Posterior cingulate gyrus (tissue), 11 donors: ENCODE results near the gene ARRDC1.
"Not testable (repeated sequence)": the region's sequence is repeated elsewhere in the genome, so short reads cannot be mapped to it uniquely, and the experiment has no call there.

ENCODE experiments used
- DNase-seq, 10 donors: peaks; one replicate each; pipeline versions ENCODE4 v3.0.0 to v3.0.0-alpha.2; 2020 to 2021; ENCODE audit warnings: mixed read lengths in 3 of 10
- intact Hi-C: fragments of 100-400 bp; cut with DNase I; formaldehyde crosslinking; loops from one replicate; pipeline ENCODE4 v1.15.1; 2023

The ARRDC1 gene

DNA sequence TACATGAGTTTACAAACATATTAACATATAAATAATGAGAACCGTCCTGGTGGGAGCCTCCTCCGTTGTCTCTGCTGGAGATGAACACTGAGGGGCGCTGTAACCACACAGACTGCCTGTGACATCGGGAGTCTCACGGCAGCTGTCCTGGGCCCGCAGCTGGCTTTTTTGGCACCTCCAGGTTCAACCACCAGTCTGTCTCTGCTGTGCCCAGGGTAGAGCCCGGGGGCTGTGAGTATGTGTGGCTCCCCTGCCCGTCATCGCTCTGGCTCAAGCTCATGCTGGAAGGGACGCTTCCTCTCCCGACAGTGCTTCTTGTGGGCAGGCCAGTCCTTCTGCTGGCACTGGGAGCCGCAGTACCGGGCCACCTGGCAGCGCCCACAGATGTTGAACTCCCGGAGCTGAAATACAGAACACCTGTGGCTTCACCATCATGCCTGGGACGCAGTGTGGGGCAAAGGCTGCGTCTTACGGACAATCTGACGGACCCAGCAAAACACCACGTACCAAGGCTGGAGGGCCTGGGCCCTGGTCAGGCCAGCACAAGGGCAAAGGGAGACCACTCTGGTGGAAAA, 23.1 kb upstream of the ARRDC1 start:
- intact Hi-C loops, result no loop called here
- DNase-seq, result peak in 1 of 10 donors; percentile 79

- DNase-seq, result no peak
- intact Hi-C loops, result no loop called here
These were observed 22.1 kb upstream of the ARRDC1 start for GRCh38 chr9:137583347-137583746.

GRCh38 chr9:137583957-137584356, 21.5 kb upstream of the ARRDC1 start:
- DNase-seq, result no peak
- intact Hi-C loops, result no loop called here

DNA sequence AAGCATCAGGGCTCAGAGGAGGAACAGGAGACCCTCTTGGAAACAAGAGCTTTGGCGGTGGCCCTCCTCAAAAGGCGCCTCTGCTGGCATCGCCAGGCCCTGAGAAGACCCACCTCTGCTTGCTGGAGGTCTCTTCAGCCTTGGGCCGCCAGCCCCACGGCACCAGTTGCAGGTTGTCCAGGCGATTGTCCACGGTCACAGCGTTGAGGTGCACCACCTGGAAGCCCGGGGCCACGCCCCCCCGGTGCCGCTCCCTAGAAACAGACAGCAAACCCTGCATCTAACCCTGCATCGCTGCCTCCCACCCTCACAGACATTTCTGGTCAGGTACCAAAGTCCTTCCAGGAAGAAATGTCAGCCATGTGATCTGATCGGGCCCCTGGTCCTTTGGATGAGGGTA, 18.6 kb upstream of the ARRDC1 start:
- no peak for DNase-seq
- intact Hi-C loops, result no loop called here

DNA sequence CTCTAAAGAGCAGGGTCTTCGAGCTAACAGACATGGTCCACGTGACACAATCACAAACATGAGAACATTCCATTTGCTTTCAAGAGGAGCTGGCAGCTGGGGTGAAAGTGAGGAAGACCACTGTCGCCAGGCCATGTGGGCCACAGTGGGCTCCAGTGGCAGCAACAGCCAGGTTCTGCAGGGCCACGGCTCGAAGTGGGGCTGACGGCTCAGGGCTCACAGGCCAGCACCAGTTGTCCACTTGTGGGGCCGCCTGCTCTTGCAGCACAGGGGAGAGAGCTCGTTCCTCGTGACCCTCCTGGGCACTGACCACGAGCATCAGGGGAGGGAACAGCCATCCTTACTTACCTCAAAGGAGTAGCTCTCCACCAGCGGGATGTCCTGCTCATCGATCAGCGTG, 17.2 kb upstream of the ARRDC1 start:
- intact Hi-C loops, result no loop called here
- no peak for DNase-seq

DNA sequence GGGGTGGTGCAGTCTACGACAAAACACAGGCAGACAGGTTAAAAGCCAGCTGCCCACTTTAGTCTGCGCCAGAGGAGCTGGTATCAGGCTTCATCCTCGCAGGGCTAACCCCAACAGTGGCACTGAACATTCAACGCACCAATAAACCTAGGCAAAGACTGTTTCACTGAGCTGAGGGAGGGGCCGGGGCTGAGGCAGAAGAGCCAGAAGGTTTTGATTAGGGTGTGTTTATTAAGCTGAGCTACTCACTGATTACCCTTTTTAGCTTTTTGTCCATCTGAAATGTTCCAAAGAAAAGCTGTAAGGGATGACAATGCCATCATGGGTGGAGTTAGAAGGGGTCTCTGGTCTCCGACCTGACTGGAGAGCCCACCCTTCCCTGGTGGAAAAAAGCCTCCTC, 16.6 kb upstream of the ARRDC1 start:
- DNase-seq, result no peak
- intact Hi-C loops, result no loop called here

DNA sequence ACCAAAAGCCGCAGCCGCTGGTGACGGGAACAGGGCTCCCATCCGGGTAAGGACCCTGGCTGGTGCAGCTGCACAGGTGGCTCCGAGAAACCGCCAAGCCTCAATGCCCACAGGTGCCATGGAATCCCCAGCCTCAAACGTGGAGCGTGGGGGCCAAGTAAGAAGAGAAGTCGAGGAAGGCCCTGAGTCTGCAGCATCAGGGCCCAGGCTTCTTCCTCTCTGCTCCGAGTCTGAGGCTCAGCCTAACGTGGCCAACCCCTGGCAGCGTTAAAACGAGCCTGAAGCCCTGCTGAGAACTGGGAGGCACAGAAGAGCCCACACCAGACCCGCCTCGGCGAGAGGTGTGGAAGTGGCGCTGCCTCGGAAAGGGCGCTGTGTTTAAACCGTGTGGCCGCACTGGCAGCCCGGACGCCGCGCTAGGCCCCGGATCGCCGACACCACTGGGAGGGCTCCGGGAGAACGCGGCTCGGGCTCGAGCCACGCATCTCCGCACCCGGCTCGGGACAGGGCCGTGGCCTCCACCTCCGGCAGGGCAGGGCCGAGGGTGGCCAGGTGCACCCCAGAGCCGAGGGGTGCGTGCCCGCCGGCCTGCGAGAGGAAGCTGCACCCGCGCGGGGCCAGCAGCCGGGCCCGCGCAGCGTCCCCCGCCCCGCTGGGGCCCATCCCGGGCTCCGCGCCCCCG, 15.9 kb upstream of the ARRDC1 start:
- intact Hi-C loops, result loop anchor here (2.0 kb wide), 1 partner anchor 15 kb away; the partner anchor contains the start of gene ARRDC1
- peak in 1 of 10 donors; percentile 86 for DNase-seq

DNA sequence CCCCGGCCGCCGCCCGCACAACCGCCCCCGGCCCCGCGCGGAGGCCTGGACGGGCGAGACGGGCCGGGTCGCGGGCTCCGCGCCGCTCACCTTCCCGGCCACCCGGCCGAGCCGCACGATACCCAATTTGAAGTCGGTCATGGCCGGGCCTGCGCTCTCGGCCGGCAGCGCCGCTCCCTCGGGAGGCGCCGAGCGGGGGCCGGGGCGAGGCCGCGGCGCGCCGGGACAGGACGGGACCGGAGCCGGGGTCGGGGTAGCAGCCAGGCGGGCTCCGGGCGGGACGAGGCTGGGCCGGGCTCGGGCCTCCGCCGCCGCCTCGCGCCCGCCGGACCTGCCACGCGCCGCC, 15.4 kb upstream of the ARRDC1 start:
- DNase-seq, result no peak
- intact Hi-C loops, result loop anchor here (2.0 kb wide), 1 partner anchor 15 kb away; the partner anchor contains the start of gene ARRDC1

- intact Hi-C loops, result loop anchor here (2.0 kb wide), 1 partner anchor 14 kb away; the partner anchor contains the start of gene ARRDC1
These were observed 14.8 kb upstream of the ARRDC1 start, which contains the start of gene ZMYND19 for GRCh38 chr9:137590469-137591383. ZMYND19 (minus strand) TSS chr9:137590512; CDS start chr9:137590263, 249 bp downstream.

GRCh38 chr9:137592767-137593166, 12.7 kb upstream of the ARRDC1 start:
- no peak for DNase-seq
- intact Hi-C loops, result no loop called here

More at GRCh38 chr9:137590469-137591383, 14.8 kb upstream of the ARRDC1 start, which contains the start of gene ZMYND19:
- peak; percentile 72 to 98 (median 77) for DNase-seq

DNA sequence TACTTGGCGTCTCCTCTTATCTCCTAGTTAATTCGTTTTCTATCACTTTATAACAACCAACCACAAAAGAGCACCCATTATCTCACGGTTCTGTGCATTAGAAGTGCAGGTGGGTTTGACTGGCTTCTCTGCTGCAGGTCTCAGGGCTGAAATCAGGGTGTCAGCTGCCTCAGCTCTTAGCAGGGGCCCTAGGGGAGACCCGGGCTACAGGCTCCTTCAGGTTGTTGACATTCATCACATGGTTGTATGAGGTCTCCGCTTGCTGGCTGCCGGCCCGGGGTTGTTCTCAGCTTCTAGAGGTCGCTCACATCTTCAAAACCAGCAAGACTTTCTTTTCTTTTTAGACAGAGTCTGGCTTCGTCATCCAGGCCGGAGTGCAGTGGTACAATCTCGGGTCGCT, 12.3 kb upstream of the ARRDC1 start:
- no peak for DNase-seq
- intact Hi-C loops, result no loop called here

DNA sequence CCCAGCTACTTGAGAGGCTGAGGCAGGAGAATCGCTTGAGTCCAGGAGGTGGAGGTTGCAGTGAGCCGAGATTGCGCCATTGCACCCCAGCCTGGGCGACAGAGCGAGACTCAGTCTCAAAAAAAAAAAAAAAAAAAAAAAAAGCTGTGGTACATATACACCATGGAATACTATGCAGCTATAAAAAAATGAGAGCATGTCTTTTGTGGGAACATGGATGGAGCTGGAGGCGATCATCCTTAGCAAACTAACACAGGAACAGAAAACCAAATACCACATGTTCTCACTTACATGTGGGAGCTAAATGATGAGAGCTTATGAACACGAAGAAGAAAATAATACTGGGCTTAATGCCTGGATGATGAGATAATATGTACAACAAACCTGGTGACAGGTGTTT, 8.9 kb upstream of the ARRDC1 start:
- intact Hi-C loops, DNase-seq: not testable (repeated sequence)

- no peak for DNase-seq
- intact Hi-C loops, result no loop called here
These were observed 6.5 kb upstream of the ARRDC1 start for GRCh38 chr9:137598943-137599342.

- intact Hi-C loops, result no loop called here
- DNase-seq, result no peak
These were observed 2.8 kb upstream of the ARRDC1 start for GRCh38 chr9:137602661-137603060.

DNA sequence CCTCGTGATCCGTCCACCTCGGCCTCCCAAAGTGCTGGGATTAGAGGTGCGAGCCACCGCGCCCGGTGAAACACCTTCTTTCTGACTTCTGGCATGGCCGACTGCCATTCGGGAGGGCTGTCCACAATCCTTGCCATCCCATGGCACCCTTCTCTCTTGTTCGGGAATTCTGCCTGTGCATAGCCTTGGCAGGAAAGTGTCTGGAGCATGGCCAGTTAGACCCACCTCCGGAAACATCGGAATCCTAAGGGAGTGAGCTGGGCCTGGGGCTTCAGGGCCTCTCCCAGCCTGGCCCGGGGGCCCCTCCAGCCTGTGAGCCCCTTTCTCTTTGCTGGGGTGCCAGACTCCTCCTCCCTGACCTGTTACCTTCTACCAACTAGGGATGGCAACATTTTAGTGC, 1.6 kb upstream of the ARRDC1 start:
- intact Hi-C loops, result loop anchor here (2.0 kb wide), 1 partner anchor 13 kb away; the partner anchor contains the start of gene ZMYND19
- DNase-seq, result no peak

GRCh38 chr9:137604345-137605086, 970 bp upstream of the ARRDC1 start:
- no peak for DNase-seq
- intact Hi-C loops, result loop anchor here (2.0 kb wide), 1 partner anchor 14 kb away; the partner anchor contains the start of gene ZMYND19

DNA sequence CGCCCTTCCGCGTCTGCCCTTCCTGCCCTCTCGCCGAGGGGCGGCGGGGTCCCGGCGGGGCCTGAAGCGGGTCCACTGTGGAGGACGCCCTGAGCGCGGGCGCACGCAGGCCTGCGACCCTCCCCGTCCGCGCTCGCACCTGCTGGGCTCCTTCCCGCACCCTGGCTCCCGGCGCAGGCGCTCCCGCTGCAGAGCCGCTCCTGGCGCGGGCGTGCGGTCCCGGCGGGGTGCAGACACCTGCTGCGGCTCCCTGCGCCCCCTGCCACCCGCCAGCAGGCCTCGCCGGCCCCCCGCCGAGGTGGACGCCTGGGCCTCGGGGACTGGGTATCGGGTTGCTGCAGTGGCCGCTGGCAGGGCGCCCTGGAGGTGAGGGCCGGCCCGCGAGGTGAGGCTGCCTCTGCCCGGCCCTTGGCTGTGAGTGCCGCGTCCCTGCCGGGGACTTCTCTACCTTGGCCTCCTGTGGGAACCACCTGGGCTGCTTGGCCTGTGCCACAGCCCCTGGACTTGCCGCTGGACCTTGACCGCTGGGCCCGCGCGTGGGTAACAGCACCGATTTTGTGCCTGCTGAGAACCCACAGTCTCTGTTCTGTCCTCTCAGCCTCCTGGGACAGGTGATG, 627 bp downstream of the ARRDC1 start:
- intact Hi-C loops, result no loop called here
- peak in 2 of 10 donors; percentile 77 to 90 for DNase-seq

GRCh38 chr9:137606734-137607138, 1.2 kb downstream of the ARRDC1 start:
- intact Hi-C loops, result no loop called here
- peak in 1 of 10 donors; percentile 86 for DNase-seq

- intact Hi-C loops, result no loop called here
- DNase-seq, result no peak
These were observed 1.8 kb downstream of the ARRDC1 start for GRCh38 chr9:137607141-137607857.
